ENCODE results near the gene LRP1B.

Gene LRP1B

DNA sequence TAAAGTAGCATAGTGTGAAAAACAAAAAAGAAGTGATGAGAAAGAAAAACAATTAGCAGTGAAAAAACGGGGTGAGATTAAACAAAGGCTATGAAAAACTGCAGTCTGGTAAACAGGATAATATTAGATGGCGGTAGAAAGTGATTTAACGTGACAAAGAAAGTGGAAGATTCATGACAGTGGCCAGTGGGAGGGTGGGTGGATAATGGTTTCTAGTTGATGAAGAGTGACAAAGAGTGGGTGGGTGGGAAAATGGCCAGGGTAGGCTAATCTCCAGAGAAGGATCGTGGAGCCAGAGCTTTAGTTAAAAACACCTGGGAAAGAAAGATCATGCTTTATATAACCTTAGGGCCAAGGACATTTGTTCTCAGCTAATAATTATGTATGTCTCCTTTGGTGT, 1667.8 kb downstream of the LRP1B start:
- no peak for ATAC-seq
- TF ChIP-seq BACH2 (CRISPR knock-in tag; IDR thresholded peaks at IDR 0.05; ENCODE audit: borderline replicate concordance) (no peak), ARNTL (CRISPR knock-in tag; IDR thresholded peaks at IDR 0.05; ENCODE audit: borderline replicate concordance, low read depth) (no peak), ZFP3 (CRISPR knock-in tag; IDR thresholded peaks at IDR 0.05) (no peak), TOX (CRISPR knock-in tag; IDR thresholded peaks at IDR 0.05; ENCODE audit: borderline replicate concordance) (no peak), PPARA (CRISPR knock-in tag; IDR thresholded peaks at IDR 0.05; ENCODE audit: borderline replicate concordance) (no peak), TCF4 (CRISPR knock-in tag; IDR thresholded peaks at IDR 0.05; ENCODE audit: borderline replicate concordance) (no peak), CSDC2 (CRISPR knock-in tag; IDR thresholded peaks at IDR 0.05) (no peak)
- TF ChIP-seq, protein P1, sequence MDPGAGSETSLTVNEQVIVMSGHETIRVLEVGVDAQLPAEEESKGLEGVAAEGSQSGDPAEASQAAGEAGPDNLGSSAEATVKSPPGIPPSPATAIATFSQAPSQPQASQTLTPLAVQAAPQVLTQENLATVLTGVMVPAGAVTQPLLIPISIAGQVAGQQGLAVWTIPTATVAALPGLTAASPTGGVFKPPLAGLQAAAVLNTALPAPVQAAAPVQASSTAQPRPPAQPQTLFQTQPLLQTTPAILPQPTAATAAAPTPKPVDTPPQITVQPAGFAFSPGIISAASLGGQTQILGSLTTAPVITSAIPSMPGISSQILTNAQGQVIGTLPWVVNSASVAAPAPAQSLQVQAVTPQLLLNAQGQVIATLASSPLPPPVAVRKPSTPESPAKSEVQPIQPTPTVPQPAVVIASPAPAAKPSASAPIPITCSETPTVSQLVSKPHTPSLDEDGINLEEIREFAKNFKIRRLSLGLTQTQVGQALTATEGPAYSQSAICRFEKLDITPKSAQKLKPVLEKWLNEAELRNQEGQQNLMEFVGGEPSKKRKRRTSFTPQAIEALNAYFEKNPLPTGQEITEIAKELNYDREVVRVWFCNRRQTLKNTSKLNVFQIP (CRISPR knock-in tag; IDR thresholded peaks at IDR 0.05; ENCODE audit: borderline replicate concordance, low read depth): no peak

DNA sequence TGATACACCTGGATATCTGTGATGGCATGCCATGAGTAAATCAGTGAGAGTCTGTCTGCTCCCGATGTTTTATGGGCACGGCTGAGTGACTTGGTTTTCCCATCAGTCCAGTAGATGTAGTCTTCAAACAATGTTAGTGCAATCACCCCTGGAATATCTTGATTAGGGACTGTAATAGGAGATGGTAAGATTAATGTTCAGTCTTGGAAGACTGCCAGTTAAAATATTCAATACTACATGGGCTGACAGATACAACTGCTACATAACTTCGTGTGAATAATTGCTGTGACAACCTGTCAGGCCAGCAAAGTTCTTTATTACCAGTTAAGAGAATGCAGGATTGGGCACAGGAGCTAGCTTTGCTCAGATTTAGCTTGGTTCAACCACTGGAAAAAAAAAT, 1673.3 kb downstream of the LRP1B start:
- peak; percentile 50 for ATAC-seq
- TF ChIP-seq ZC3H10 (CRISPR knock-in tag; IDR thresholded peaks at IDR 0.05) (peak; percentile 26; the same call in 1 of the 2 replicates), ISL1 (CRISPR knock-in tag; IDR thresholded peaks at IDR 0.05) (peak; percentile 28), ZNF565 (CRISPR knock-in tag; conservative IDR thresholded peaks at IDR 0.05; ENCODE audit: low read depth) (no peak), PPARA (CRISPR knock-in tag; IDR thresholded peaks at IDR 0.05; ENCODE audit: borderline replicate concordance) (no peak)
- TF ChIP-seq, protein P2, sequence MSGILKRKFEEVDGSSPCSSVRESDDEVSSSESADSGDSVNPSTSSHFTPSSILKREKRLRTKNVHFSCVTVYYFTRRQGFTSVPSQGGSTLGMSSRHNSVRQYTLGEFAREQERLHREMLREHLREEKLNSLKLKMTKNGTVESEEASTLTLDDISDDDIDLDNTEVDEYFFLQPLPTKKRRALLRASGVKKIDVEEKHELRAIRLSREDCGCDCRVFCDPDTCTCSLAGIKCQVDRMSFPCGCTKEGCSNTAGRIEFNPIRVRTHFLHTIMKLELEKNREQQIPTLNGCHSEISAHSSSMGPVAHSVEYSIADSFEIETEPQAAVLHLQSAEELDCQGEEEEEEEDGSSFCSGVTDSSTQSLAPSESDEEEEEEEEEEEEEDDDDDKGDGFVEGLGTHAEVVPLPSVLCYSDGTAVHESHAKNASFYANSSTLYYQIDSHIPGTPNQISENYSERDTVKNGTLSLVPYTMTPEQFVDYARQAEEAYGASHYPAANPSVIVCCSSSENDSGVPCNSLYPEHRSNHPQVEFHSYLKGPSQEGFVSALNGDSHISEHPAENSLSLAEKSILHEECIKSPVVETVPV (CRISPR knock-in tag; IDR thresholded peaks at IDR 0.05): no peak

DNA sequence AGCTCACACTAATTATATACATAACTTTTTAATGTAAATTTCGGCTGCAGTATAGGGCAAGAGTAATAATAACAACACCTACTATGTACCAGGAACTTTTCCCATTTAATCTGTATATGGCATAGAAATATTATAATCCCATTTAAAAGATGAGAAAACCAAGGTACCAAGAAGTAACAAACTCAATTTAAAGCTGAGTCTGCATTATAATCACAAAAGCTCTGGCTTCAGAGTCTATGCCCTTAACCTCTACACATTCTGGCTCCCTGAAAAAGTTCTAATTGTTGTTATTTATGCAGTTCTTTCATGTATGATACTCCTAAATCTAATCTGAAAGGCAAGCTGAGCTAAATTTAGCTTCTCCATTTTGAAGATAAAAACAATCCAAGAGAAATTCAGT, 1675.5 kb downstream of the LRP1B start:
- TF ChIP-seq, protein P1 (CRISPR knock-in tag; IDR thresholded peaks at IDR 0.05; ENCODE audit: borderline replicate concordance, low read depth): no peak
- TF ChIP-seq, protein P2 (CRISPR knock-in tag; IDR thresholded peaks at IDR 0.05): no peak
- TF ChIP-seq ZFP3 (CRISPR knock-in tag; IDR thresholded peaks at IDR 0.05) (no peak), ZNF8 (CRISPR knock-in tag; IDR thresholded peaks at IDR 0.05) (no peak), PPARA (CRISPR knock-in tag; IDR thresholded peaks at IDR 0.05; ENCODE audit: borderline replicate concordance) (no peak), ESRRG (CRISPR knock-in tag; IDR thresholded peaks at IDR 0.05) (no peak), TOX (CRISPR knock-in tag; IDR thresholded peaks at IDR 0.05; ENCODE audit: borderline replicate concordance) (no peak), BACH2 (CRISPR knock-in tag; IDR thresholded peaks at IDR 0.05; ENCODE audit: borderline replicate concordance) (no peak), ZC3H10 (CRISPR knock-in tag; IDR thresholded peaks at IDR 0.05) (no peak), ZFP30 (CRISPR knock-in tag; IDR thresholded peaks at IDR 0.05) (no peak), ZNF565 (CRISPR knock-in tag; conservative IDR thresholded peaks at IDR 0.05; ENCODE audit: low read depth) (no peak), ISL1 (CRISPR knock-in tag; IDR thresholded peaks at IDR 0.05) (no peak), OSR1 (CRISPR knock-in tag; IDR thresholded peaks at IDR 0.05) (no peak), SNAI2 (CRISPR knock-in tag; IDR thresholded peaks at IDR 0.05) (no peak), GLIS3 (CRISPR knock-in tag; IDR thresholded peaks at IDR 0.05) (no peak), RARB (CRISPR knock-in tag; IDR thresholded peaks at IDR 0.05) (no peak), TCF4 (CRISPR knock-in tag; IDR thresholded peaks at IDR 0.05; ENCODE audit: borderline replicate concordance) (no peak), CSDC2 (CRISPR knock-in tag; IDR thresholded peaks at IDR 0.05) (no peak)
- TF ChIP-seq, protein P3, sequence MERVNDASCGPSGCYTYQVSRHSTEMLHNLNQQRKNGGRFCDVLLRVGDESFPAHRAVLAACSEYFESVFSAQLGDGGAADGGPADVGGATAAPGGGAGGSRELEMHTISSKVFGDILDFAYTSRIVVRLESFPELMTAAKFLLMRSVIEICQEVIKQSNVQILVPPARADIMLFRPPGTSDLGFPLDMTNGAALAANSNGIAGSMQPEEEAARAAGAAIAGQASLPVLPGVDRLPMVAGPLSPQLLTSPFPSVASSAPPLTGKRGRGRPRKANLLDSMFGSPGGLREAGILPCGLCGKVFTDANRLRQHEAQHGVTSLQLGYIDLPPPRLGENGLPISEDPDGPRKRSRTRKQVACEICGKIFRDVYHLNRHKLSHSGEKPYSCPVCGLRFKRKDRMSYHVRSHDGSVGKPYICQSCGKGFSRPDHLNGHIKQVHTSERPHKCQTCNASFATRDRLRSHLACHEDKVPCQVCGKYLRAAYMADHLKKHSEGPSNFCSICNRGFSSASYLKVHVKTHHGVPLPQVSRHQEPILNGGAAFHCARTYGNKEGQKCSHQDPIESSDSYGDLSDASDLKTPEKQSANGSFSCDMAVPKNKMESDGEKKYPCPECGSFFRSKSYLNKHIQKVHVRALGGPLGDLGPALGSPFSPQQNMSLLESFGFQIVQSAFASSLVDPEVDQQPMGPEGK (CRISPR knock-in tag; IDR thresholded peaks at IDR 0.05; ENCODE audit: borderline replicate concordance): no peak
- TF ChIP-seq, protein P4, sequence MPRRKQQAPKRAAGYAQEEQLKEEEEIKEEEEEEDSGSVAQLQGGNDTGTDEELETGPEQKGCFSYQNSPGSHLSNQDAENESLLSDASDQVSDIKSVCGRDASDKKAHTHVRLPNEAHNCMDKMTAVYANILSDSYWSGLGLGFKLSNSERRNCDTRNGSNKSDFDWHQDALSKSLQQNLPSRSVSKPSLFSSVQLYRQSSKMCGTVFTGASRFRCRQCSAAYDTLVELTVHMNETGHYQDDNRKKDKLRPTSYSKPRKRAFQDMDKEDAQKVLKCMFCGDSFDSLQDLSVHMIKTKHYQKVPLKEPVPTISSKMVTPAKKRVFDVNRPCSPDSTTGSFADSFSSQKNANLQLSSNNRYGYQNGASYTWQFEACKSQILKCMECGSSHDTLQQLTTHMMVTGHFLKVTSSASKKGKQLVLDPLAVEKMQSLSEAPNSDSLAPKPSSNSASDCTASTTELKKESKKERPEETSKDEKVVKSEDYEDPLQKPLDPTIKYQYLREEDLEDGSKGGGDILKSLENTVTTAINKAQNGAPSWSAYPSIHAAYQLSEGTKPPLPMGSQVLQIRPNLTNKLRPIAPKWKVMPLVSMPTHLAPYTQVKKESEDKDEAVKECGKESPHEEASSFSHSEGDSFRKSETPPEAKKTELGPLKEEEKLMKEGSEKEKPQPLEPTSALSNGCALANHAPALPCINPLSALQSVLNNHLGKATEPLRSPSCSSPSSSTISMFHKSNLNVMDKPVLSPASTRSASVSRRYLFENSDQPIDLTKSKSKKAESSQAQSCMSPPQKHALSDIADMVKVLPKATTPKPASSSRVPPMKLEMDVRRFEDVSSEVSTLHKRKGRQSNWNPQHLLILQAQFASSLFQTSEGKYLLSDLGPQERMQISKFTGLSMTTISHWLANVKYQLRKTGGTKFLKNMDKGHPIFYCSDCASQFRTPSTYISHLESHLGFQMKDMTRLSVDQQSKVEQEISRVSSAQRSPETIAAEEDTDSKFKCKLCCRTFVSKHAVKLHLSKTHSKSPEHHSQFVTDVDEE (CRISPR knock-in tag; IDR thresholded peaks at IDR 0.05): no peak
- no peak for ATAC-seq

All from SK-N-SH treated with all-trans-retinoic acid at 6 μM for 48 hours (cell line).